Measurements from ENCODE around the gene GUK1.

GRCh38 chr1:228105270-228105995, 34.6 kb upstream of the GUK1 start:
- TF ChIP-seq CTCF (IDR thresholded peaks at IDR 0.05): no peak
- TF ChIP-seq POLR2AphosphoS5 (IDR thresholded peaks at IDR 0.05): no peak
- no peak for TF ChIP-seq POLR2A (IDR thresholded peaks at IDR 0.05)
- no peak for TF ChIP-seq EP300 (IDR thresholded peaks at IDR 0.05; ENCODE audit: low read depth)
